GM19372 (cell line): Measurements from ENCODE around the gene MYEOV.

Source experiments
- ATAC-seq: cut with Tn5 transposase; IDR thresholded peaks from one replicate; pipeline ENCODE4 v1.9.1; 2021; ENCODE audit warnings: mild to moderate bottlenecking, low read depth, moderate library complexity; ENCODE audit not compliant: unreplicated experiment

The MYEOV gene

DNA sequence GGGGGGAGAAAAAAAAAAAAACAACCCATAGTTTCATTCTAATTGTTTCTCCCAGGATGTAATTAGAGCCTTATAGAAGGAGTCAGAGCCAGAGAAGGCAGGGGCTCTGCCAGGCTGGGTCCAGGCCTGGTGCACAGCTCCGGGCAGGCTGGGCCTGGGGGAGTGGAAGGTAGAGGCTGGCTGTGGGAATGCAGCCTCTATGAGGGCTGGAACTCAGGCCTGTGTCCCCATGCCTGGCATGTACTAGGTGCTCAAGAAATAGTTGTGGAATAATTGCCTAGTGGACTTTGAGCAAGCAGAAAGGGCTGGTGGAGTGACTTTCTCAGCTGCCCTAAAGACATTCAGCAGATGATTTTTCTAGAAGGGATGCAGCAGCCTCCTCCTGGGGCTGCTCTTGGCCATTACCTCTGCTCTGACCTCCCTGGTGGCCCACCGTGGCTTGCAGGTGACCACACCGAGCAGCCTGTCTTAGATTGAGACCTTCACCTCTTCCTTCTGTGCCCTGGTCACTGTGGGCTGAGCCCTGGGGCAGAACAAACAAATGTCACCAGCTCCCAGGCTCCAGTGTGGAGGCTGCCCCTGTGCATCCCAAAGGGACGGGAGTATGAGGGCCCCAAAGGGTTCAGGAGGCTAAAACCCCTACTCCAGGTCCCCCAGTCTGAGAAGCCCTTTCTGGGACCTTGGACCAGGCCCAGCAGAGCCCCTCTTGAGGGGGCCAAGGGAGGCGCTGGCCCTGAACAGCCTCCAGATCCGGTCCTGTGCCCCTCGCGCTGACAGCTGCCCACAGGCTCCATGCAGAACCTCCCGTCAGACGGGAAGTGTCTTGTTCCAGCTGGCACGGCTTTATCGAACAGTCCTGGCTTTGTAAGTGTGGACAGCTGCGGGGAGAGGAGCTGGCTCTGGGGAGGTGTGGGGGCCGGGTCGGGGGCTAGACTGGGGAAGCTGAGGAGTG lies 18.8 kb downstream of the MYEOV start:
- no peak for ATAC-seq

DNA sequence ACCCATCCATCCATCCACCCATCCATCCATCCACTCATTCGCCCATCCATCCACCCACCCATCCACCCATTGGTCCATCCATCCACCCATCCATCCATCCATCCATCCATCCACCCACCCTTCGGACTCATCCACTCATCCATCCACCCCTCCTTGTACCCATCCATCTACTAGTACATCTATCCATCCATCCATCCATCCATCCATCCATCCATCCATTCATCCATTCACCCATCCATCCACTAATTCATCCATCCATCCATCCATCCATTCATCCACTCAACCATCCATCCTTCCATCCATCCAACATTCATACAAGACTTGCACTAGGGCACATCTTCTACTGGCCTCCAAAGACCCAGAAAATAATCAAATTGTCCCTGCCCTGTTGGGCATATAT lies 20.0 kb downstream of the MYEOV start:
- no peak for ATAC-seq

DNA sequence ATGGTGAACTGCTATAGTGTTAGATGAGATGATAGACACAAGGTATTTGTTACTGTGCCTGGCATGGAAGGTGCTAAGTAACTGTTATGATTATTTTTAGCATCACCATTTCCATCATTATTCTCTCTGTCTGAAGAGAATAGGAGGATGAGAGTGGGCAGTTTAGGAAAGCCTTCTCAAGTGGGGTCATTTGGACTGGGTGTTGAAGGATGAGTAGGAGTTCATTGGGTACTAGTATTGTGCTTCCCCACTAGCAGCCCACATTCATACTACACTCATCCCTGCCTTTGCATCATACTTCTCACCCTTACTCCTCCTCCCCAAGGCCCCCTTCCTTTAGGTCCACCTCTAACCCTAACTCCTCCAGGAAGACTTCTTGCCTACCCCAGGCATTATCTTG lies 20.6 kb downstream of the MYEOV start:
- no peak for ATAC-seq

DNA sequence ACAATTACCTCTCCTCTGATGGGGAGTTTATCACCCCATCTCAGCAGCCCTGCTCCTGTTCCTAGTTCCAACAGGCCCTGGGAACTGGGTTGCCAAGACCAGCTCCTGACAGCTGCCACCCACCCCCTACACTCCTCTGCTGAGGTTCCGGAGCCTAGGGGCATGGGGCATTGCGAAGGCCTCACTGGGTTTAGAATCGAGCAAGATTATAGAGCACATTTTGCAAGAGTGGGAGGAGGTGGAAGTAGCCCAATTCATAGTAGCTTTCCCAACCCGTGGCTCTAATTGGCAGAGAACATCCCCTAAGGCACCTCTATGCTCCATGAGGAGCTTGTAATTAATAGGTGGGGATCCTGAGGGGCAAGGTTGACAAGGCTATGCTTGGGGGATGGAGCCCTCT lies 23.0 kb downstream of the MYEOV start:
- no peak for ATAC-seq

DNA sequence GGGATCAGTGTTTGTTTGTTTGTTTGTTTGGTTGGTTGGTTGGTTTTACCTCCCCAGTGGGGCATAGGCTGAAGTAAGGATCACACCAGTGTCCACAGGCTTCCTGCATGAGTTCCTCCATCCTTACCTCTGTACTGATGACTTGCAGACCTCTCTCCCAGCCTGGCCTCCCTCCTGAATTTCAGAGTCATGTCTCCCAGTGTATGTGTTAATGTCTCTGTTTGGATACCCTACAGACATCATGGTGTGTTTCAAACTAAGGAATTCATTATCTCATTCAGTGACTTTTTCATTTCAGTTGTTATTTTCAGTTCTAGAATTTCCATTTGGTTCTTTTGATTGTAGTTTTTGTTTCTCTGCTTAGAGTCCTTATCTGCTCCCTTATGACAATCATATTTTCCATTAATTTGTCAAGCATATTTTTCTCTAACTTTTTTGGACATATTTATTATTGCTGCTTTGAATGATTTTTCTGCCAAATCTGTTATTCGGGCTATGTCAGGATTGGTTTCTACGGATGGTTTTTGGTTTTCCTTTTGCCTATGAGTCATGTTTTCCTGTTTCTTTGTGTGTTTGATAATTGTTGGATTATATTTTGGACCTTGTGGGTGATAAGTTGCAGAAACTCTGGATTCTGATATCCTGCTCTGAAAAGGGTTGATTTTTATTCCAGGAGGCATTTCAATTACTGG lies 23.6 kb downstream of the MYEOV start:
- no peak for ATAC-seq

DNA sequence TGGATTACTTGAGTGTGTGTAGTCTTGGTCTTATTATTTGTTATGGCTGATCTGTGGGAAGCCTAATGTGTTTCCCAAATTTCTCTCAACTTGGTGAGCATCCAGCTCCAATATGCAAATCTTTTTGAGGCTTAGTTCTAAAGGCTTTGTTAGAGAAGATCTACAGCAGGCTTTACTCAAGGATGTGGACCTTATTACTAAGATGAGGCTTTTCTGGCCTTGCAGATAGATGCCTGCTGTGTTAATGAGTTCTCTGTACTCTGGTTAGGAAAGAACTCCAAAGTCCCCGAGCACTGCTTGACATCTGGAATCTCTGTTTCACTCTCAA lies 24.1 kb downstream of the MYEOV start:
- ATAC-seq = no peak

DNA sequence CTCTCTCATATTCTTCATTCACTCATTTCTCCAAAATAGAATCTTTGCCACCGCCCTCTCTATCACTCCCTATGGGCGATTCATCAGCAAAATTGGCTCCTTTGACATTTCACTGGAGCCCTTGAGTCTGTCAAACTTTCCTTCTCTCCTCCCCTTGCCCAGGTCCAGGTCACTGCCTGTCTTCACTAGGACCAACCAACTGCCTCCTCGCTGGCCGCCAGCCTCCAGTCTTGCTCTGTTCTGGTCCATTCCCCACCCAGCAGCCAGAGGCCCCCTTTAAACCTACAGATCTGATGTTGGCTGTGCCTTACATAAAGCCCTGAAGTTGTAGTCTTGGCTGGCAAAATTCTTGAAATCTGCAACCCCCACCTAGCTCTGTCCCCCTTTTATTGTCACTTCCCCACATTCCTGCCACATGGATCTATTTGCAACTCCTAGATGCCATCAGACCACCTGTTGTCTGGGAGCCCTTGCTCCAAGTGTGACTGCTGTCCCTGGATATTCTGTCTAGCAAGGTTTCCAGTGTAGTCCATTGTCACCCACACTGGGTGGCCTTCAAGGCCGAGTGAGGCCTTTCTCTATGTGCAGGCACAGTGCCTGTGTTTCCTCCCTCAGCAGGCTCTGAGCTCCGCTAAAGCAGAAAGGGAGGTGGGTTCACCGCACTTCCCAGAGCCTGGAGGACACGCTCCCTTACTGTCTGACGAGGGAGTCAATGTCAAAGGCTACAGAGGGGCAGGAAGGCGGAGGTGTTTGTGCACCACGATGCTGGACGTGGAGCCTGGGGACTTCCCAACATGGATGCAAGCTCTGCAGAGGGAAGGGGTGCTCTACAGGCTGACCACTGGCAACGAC lies 25.5 kb downstream of the MYEOV start:
- ATAC-seq = no peak

DNA sequence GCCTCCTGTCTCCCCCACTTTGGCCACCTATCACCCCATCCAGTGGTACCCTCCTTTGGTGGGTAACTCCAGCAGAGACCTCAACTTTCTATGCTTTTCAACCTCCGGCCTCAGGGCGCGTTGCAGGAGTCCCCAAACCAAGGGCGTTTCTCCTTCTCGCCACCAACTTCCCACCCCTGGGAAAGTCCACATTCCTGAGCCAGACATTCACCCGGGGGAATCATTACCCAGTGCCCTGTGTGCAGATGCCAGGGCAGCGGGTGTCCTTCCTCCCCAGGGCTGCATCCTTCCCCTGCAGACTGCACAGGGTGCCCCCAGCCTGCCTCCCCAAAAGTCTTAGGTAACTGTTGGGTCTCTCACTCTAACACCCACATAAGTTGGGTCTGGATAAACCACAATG lies 26.4 kb downstream of the MYEOV start:
- no peak for ATAC-seq

DNA sequence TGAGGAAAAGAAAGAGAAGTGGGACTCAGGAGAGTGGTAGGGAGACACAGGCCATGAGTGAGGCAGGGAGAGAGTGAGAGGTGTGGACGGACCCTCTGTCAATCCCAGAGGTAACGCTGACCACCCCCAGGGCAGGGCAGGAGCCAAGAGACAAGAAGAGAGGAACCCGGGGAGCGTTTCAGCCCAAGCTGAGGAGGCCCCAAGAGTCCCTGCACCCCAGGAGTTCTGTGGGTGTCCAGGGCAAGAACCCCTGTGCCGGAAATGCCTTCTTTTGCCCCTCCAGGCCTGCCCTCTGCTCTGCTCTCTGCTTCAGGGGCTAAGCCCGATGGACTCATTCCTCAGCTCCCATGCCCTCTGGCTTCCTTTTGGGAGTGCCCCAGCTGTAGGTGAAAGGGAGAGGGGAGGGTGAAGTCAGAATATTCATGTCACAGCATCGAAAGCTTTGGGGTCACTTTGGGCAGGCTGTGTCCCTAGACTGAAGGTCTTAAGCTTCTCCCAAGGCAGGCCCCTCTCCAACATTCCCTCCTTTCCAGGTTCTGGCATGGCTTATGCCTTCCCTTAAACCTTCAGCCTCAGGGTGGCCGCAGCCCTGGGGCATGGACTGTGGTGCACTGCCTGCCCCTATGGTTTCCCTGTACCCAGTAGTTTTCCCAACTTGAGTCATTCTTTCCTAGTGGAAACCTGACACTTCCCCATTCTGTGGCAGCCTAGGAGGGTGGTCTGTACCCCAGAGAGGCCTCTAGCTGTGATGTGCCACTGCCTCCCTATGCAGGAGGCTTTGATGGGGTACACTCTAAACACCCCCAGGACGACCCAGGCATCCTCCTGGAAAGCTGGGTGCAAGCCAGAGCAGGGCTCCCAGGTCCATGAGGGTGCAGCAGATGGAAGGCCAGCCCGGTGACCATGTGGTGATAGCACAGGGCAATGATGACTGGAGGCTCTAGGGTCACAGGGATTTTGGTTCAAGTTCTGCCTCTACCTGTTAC lies 27.1 kb downstream of the MYEOV start:
- ATAC-seq = no peak

DNA sequence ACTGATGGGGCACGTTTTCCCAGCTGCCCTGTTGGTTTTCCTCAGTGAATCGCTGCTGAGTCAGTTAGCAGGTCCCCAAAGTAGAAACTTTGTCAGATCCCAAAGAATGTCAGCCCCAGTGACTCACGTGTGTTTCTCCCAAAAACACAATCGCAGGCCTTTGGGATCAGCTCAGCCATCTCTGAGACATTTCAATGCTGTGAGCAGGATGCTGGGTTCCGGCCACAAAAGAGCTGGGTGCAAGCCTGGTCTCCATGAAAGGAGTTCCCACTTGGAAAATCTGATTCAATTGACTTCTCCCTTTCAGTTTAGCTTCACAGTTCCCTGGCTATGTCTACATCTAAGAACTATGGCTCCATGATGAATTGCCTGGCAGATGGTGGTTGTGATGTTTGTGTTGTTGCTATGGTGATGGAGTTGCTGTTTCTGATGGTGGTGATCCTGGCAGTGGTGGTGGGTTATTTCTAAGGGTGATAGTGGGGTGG lies 28.0 kb downstream of the MYEOV start:
- no peak for ATAC-seq

DNA sequence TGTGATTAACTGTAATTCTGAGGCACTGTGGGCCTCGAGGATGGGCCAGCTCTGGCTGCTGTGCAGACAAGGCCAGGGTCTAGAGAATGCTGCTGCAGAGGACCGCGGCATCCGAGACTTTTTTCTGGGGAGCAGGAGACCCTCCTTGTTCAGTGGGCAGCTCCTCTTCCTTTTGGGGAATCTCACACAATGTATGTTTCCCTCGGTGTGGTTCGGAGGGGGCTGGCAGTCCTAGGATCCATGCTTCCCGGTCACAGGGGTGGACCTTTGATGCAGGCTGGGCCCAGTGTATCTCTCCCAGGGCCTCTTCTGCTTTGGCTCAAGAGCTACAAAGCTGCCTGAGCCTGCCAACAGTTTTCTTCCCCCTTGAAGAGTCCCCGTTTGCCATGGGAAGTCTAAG lies 31.5 kb downstream of the MYEOV start:
- ATAC-seq = no peak

DNA sequence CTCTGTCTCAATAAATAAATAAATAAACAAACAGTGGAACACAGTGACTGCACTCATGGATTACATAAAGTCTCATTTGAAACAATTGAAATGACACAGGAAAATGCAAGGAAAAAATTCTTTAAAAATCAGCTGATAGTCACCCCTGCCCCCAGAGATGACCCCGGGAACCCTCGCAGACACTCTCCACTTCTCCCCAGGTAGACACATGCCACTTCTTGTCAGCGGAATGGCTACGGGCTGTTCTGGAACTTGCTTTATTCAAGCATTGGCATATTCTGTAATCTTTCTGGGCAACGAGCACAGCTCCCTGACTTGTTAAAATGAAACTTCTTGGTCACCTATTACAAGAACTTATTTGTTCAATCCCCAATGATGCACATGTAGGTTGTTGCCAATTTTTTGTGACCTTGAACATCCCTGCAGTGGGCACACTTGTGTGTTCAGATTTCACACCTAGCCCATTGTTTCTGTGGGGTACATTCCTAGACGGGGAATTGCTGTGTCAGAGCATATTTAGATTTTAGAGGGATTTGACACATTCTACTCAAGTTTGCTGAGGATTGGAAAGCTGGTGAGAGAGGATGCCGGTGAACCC lies 32.8 kb downstream of the MYEOV start:
- no peak for ATAC-seq

DNA sequence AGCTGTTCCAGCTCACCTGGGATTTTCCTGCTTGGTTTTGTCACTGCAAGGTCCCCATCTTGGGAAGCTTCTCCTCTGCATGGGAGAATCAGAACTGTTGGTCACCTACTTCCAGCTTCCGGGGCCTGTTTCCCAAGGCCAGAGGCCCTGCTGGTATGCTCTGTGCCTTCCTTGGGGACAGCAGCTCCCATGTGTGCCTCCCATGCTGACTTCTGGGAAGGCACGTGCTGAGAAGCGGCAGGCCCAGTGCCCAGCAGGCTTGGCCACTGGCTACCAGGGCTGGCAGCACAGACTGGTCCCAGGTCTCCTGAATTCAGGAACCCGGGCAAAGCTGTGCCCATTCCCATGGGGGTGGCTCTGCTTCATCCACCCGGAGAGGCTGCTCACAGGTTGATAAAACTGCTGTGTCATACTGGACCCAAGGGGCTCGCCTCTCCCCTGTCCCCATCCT lies 33.8 kb downstream of the MYEOV start:
- no peak for ATAC-seq

DNA sequence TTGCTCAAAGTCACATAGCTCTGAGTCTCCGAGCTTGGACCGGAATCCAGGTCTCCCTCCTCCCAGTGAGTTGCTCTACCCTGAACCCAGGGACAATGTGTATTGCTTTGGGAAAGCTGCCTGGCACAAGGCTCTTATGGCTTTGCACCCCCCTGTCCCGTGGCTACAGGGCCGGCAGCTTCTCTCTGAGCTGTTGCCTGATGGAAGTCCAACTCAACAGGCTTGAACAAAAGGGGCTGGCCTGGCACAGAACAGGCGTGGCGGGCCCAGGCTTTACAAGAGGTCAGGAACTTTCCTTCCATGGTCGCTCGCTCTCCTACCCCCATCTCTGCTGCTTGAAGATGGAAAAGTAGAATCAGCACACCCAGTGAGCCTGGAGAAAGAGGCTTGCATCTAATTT lies 34.3 kb downstream of the MYEOV start:
- no peak for ATAC-seq

DNA sequence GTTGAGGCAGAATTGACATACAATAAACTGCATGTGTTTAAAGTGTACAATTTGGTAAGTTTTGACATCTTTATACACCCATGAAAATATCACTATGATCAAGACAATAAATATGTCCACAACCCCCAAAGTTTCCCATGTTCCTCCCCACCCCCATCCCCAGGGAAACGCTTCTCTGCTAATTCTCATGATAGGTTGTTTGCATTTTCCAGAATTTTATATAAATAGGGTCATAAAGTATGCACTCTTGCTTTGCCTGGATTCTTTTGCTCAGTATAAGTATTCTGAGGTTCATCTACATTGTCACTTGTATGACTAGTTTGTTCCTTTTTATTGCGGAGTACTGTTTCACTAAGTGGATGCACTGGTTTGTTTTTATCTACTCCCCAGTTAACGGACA lies 35.6 kb downstream of the MYEOV start:
- ATAC-seq = no peak

DNA sequence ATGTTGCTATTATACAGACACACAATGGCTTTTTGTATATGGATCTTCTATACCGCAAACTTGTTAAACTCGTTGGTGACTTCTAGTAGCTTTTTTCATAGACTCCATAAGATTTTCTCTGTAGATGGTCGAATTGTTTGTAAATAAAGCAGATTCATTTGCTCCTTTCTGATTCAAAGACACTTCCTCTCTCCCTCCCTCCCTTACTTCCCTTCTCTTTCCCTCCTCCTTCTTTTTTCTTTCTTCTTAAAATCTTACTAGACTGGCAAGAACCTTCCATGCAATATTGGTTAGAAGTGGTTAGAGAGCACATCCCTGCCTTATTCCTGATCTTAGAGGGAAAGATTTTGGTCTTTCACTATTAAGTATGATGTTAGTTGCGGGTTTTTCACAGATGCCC lies 36.4 kb downstream of the MYEOV start:
- ATAC-seq = no peak

DNA sequence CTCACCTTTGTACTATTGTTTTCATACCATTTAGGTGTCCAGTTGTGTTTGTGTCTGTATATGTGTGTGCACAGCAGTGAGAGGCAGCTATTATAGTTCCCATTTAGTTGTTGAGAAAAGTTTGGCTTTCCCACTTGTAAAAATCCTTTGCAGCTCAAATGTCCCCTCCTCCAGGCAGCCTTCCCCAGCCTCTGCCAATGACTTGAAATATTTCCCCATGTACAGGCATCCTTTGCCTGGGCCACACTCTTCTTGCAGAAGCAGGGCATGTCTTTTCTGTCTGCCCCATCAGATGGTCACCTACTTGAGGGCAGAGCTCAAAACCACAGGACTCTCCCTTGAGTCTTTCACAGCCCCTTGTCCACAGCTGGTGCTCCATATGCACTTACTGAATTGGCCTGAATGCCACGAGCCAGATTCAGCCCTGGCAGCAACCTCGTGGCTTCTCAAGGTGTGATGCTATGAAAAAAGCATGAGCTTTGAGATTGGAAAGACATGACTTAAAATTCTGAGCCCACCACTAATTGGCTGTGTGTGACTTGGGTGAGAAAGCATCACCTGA lies 39.3 kb downstream of the MYEOV start:
- no peak for ATAC-seq

DNA sequence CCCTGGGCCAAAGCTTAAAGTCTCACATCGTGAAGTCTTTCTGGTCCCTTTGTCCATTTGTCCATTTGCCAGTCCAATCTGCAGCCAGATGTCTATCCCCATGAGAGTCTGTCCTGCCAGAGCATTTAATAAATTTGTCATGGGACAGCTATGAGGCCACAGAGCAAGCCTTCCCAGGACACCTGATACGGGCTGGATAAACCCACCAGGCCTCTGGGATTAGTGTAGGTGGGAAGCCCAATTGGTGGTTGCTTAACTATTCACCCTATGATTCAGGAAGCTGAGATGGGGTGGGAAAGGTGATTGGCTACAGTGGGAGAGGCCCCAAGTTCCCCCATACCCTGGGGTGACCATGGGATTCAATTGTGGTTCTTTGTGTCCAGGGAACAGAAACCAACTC lies 39.9 kb downstream of the MYEOV start:
- ATAC-seq = no peak
